Limb (tissue), 2 donors: ENCODE data around the gene OPN1MW.
"Not testable (repeated sequence)": the region's sequence is repeated elsewhere in the genome, so short reads cannot be mapped to it uniquely, and the experiment has no call there.

Experiments
- DNase-seq, 2 donors: peaks; one replicate each; pipeline ENCODE4 v3.0.0-alpha.2; 2016; ENCODE audit errors: extremely low spot score in 2 of 2

Gene OPN1MW

DNA sequence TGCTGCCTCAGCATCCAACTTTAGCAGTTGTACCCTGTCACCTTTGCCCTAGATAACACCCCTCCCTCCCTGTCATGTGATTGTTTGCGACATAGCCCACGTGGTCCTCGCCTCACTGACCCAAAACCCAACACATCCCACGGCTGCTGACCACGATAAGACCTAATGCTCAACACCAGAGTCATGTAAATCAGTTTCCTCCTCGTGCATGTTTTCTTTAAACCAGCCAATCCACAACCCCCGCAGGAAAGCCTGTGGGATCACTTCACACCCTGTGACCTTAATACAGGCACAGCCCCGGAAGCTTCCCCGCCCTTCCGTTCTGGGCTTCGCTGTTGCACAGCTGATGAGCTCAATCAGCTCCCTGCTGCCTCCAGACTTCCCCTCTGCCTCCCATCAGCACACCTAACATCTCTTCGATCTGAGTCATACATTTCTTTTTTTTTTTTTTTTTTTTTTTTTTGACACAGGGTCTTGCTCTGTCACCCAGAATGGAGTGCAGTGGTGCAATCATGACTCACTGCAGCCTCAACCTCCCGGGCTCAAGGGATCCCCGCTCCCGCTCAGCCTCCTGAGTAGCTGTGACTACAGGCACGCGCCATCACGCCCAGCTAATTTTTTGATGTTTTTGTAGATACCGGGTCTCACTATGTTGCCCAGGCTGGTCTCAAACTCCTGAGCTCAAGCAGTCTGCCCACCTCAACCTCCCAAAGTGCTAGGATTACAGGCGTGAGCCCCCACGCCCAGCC is 27.4 kb downstream of the OPN1MW start:
- not testable (repeated sequence) for DNase-seq

DNA sequence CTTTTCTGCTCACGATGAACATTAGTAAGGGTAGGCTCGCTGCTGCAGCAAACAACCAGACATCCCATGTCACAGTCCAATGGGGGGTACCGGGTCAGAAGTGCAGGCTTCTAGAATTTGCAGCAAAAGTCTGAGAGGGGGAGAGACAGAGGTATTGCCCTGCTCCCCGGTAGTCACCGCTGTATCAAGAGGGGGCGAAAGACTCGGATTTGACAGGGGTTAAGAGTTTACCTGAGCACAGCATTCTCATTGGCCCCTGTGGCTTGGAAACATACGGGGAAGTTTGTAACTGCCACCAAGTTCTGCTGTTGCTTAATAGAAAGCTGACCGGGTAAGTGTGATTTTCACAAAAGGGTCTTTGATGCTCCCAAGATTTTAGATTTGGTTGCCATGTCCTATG is 28.7 kb downstream of the OPN1MW start:
- DNase-seq: not testable (repeated sequence)

DNA sequence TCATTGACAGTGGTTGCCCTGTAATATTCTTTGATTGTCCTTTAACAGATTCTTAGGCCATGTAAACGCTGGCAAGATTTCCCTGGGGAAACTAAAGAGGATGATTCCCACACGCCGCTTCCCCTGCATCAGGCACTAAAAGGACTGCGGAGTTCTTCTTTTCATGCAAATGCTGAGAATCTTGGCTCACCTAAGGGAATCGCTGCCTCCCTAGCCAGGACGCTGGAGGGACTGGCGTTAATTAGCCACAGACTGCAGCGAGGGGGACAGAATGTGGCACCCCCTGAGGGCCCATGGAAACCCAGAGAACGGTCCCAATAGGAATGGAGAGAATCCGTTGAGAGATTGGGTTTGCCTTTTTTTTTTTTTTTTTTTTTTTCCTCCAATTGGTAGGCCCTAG is 29.1 kb downstream of the OPN1MW start:
- DNase-seq: not testable (repeated sequence)

DNA sequence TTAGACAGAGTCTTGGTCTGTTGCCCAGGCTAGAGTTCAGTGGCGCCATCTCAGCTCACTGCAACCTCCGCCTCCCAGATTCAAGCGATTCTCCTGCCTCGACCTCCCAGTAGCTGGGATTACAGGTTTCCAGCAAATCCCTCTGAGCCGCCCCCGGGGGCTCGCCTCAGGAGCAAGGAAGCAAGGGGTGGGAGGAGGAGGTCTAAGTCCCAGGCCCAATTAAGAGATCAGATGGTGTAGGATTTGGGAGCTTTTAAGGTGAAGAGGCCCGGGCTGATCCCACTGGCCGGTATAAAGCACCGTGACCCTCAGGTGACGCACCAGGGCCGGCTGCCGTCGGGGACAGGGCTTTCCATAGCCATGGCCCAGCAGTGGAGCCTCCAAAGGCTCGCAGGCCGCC is 37.1 kb downstream of the OPN1MW start, which contains the start of gene OPN1MW2:
TSS of gene OPN1MW2 (plus strand) at position 301 of the 400 bp plus-strand sequence. CDS start at position 361, 60 bp downstream.
- DNase-seq: not testable (repeated sequence)

DNA sequence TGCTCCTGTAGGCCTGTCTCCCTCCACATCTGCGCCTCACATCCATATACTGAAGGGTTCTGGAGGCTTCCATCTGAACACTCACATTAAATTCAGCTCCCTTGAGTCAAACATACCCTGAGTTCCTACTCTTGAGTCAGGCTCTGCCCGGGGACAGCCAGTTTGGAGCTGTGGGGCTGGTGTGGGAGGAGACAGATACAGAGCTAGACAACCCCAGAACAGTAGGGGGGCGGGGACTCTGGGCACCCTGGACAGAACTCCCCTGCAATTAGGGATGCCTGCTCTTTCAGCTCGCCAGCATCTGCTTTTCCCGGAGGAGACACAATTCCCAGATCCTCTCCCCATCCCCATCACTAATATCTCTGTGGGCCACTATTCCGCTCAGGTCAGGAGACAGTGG is 42.9 kb downstream of the OPN1MW start:
- DNase-seq: not testable (repeated sequence)

DNA sequence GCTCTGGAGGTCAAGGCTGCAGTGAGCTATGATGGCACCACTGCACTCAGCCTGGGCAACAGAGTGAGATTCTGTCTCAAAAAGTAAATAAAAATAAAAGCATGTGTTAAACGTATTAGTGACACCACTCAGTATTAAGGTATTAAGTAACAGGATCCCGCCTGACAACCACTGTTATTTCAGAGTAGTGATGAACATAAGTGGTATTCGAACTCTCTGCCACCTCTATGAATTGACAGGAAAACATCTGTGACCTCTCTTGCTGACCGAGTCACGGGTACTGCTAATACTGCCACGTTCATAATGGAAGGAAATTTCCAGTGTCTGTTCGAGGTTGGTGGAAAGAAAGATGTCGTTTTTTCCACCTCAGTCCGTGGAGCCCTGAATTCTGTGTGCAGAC is 44.3 kb downstream of the OPN1MW start:
- DNase-seq: not testable (repeated sequence)

DNA sequence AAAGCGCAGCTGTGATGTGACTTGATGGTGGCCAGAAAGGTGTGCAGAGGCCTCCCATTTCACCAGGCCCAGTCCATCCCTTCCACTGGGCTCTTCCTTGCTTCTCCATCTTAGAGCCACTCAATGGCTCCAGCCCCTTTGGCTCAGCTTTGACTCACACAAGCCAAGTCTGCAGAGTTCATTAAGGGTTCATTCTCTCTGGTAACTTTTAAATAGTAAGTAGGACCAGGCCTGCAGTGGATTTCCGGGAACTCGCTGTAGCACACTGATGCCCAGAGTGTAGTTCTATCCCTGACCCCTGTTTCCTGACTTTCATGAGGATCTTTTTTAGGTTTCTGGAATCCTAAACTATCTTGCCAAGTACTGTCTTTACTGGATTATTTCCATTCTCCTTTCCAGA is 49.0 kb downstream of the OPN1MW start:
- DNase-seq: not testable (repeated sequence)

DNA sequence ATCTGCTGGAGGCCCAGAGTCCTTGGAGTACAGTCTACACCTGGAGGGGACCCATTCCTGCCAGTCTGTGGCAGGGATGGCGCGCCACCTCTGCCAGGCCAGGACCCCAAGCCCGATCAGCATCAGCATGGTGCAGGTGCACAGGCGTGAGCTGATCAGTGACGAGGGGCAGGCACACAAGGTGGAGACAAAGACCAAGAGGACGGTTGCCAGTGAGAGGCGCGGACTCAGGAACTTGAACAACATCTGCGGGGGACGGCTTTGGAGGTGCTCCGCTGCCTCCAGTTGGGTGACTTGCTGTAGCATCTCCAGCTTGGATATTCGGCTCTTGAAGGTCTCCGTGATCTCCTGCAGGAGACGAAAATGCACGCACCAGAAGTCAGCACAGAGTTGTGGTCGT is 51.2 kb downstream of the OPN1MW start:
- not testable (repeated sequence) for DNase-seq

DNA sequence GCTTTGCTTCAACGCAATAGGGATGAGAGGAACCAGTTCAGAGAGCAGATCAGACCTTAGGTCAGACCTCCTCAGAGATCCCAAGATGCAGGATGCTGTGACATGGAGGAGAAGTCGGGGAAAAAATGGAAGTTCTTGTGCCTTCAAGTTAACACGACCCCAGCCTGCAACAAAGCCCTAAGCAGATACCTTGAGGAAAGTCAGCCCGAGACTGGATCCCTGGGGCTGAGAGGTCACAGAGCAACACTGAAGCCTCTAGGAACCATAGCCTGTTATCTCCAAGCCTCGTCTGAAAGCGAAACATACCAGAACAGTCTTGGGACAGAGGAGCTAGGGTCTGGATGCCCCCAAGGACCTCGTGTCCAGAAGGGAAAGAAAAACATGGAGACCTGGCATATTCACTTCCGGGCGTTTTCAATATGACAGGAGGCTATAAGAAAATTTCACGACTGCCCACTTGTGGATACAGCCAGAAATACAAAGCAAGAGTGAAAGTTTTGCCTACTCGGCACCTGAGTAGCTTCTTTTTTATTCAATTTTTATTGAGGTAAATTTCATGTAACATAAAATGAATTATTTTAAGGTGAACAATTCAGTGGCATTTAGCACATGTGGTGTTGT is 56.7 kb downstream of the OPN1MW start:
- not testable (repeated sequence) for DNase-seq

DNA sequence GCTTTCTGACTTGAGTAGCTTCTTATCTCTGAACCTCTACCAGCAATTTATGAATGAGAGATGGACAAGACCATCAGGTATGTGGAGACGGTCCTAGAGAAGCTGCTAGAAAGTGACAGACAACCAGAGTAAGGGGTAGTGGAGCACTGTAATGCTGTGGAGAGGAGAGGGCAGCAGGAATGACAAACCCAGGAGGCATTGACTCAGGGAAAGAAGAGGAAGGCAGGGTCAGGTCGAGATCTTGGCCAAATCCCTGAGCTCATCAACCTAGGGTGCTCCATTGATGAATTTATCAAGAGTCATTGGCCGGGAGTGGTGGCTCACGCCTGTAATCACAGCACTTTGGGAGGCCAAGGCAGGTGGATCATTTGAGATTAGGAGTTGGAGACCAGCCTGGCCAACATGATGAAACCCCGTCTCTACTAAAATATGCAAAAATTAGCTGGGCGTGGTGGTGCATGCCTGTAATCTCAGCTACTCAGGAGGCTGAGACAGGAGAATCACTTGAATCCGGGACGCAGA is 57.6 kb downstream of the OPN1MW start:
- DNase-seq: peak in 1 of 2 donors; percentile 5
